Measurements from ENCODE around the gene COL27A1.
A peak's percentile ranks its signal among the peaks of the same experiment; 100 is the strongest.
"Not testable (repeated sequence)": the region's sequence is repeated elsewhere in the genome, so short reads cannot be mapped to it uniquely, and the experiment has no call there.

Gene COL27A1

DNA sequence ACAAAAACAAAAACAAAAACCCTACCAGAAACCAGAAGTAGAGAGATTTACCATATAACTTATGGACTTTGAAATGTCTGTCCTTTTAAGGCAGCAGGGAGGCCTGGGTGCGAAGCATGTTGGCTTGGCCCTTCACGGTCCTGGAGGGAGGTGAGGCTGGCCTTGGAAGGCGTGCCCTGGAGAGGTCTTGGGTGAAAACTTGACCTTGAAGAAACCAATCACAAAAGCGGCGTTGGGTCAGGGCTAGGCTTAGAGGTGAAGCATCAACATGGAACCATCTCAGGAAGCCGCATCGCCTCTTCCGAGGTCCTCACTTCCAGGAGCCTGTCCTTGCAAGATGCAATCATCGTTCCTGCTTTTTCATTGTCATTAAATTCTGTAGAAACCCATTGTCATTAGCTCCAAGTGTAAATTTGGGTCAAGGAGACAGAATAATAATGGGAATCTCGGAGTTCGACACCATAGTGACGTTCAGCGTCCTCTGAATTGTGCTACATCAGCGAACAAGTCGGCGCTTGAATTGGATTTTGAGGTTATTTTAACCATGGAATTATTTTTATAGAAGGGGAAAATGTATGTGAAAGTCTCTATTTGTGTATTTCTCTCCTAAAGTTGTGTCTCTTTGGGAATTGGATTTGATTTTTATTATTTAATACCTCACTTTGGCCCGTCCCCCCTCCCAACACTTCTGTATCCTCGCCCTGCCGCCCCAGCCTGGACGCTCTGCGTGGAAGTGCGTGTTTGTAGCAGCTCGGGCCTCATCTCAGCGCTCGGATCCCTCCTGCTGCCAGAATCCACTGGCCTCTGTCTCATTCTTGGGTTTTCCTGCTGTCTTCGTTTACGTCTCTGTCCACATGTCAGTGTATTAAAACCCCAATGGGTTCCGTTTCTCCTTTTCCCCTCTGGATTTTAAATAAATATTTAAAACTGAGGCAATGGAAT lies 156.5 kb downstream of the COL27A1 start:
- DNase-seq, result no peak

- DNase-seq, result no peak
These were observed 157.2 kb downstream of the COL27A1 start for GRCh38 chr9:114312513-114312875.

DNA sequence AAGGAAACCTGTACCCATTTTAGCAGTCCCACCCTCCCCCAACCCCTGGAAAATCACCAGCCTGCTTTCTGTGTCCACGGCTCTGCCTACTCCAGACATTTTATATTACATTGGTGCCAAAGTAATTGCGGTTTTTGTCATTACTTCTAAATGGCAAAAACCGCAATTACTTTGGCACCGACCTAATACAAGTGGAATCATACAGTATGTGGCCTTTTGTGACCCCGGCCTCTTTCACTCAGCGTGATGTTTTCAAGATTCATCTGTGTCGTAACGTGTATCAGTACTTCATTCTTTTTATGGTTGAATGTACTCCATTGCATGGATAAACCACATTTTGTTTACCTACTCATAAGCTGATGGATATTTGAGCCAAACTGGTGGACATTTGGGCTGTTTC lies 157.8 kb downstream of the COL27A1 start:
- DNase-seq, result no peak

GRCh38 chr9:114314256-114314867 lies 159.0 kb downstream of the COL27A1 start:
- no peak for DNase-seq

GRCh38 chr9:114314881-114315722 lies 159.8 kb downstream of the COL27A1 start:
- DNase-seq, result peak; percentile 36

GRCh38 chr9:114315723-114316363 lies 160.5 kb downstream of the COL27A1 start:
- DNase-seq, result peak; percentile 90

DNA sequence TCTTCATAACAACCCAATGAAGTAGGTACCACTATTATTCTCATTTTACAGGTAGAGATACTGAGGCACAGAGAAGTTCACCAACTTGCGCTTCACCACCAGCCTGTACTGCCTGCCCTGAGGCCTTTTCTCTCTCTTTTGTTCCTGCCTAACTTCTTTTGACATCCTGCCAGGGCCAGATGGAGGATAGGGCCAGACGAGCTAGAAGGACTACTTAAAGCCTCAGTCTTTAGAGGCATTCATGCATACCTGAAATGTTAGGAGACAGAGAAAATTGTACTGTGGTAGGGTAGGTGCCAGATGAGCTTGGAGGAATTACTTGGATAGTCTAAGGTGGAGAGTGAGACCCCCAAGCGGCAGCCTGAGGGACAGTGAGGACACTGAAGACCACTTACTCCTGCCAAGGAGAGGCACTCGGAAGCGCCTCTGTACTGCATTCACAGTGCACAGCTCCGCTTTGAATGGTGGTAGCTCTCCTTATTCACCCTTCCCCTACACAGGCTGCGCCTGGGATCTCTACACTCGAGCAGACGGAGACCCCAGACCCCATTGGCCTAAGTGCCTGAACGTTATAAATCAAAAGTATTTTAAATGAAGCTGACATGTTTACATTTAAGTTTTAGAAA lies 161.4 kb downstream of the COL27A1 start:
- DNase-seq, result no peak

DNA sequence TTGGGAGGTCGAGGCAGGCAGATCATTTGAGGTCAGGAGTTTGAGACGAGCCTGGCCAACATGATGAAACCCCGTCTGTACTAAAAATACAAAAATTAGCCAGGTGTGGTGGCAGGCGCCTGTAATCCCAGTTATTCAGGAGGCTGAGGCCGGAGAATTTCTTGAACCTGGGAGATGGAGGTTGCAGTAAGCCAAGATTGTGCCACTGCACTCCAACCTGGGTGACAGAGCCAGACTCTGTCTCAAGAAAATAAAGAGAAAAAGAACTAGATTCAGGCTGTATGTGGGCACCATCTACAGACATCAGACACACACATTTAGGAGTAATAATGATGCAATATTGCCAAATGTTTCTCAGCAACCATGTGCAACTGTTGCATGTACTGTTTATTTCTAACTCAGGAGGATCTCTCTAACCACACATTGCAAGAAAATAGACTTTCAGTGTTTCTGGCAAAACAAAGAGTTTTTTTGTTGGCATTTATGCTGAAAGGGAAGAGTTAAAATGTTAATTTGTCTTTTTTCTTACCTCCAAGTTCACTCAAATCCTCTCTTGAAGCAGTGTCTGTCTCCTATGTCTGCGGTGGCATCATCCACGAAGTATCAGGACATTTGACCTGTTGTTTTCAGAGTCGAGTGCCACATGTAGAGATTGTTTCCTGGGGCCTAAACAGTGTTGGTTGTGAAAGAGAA lies 162.5 kb downstream of the COL27A1 start:
- peak; percentile 86 for DNase-seq

- no peak for DNase-seq
These were observed 163.1 kb downstream of the COL27A1 start for GRCh38 chr9:114318416-114318815.

- no peak for DNase-seq
These were observed 163.8 kb downstream of the COL27A1 start for GRCh38 chr9:114319147-114319546.

GRCh38 chr9:114320710-114321109 lies 165.4 kb downstream of the COL27A1 start:
- not testable (repeated sequence) for DNase-seq

DNA sequence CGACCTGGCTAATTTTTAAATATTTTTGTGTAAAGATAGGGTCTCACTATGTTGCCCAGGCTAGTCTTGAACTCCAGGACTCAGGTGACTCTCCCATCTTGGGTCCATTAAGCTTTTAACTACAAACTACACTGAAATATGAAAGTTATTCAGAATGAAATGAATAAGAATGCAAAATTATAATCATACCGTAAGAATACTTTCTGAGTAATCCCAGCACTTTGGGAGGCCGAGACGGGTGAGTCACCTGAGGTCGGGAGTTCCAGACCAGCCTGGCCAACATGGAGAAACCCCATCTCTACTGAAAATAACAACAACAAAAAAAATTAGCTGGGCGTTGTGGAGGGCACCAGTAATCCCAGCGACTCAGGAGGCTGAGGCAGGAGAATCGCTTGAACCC lies 166.4 kb downstream of the COL27A1 start:
- DNase-seq, result no peak

- DNase-seq, result not testable (repeated sequence)
These were observed 167.0 kb downstream of the COL27A1 start for GRCh38 chr9:114322160-114322818.

DNA sequence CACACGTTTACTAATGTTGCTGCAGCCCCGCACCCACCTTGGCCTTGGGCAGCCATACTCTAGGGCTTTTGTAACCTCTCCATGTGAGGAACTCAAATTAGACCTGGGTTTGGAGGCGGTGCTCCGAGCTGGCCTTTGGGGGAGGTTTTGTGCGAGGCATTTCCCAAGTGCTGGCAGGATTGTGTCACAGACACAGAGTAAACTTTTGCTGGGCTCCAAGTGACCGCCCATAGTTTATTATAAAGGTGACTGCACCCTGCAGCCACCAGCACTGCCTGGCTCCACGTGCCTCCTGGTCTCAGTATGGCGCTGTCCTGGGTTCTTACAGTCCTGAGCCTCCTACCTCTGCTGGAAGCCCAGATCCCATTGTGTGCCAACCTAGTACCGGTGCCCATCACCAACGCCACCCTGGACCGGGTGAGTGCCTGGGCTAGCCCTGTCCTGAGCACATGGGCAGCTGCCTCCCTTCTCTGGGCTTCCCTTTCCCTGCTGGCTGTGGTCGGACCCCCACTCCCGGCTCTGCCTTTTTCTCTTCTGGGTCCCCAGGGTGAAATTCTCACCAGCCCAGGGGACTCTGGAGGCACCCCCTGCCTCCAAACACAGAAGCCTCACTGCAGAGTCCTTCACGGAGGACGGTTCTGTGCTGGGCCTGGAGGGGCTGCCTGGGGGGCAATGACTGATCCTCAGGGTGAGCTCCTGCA lies 167.6 kb downstream of the COL27A1 start, which contains the start of gene ORM1:
Gene ORM1 (plus strand): TSS at position 268 of the 701 bp plus-strand sequence. CDS start 36 bp downstream, at position 304.
- not testable (repeated sequence) for DNase-seq

GRCh38 chr9:114323849-114324248 lies 168.5 kb downstream of the COL27A1 start:
- DNase-seq, result not testable (repeated sequence)

DNA sequence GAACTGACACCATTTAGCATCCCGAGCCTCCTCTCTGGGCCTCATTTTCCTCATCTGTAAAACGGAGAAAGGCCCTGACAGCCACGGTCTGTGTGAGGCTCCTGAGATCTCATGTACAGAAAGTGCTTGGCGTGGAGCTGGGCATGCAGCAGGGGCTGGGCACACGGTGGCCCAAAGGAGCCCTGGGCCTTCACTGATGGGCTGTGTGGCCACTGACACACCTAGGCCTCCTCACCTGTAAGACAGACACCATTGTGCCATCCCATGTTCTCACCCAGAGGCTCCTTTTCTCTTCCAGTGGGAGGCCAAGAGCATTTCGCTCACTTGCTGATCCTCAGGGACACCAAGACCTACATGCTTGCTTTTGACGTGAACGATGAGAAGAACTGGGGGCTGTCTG lies 169.2 kb downstream of the COL27A1 start:
- DNase-seq, result no peak

GRCh38 chr9:114324965-114325364 lies 169.6 kb downstream of the COL27A1 start:
- not testable (repeated sequence) for DNase-seq

GRCh38 chr9:114325684-114326254 lies 170.4 kb downstream of the COL27A1 start:
- DNase-seq, result not testable (repeated sequence)

DNA sequence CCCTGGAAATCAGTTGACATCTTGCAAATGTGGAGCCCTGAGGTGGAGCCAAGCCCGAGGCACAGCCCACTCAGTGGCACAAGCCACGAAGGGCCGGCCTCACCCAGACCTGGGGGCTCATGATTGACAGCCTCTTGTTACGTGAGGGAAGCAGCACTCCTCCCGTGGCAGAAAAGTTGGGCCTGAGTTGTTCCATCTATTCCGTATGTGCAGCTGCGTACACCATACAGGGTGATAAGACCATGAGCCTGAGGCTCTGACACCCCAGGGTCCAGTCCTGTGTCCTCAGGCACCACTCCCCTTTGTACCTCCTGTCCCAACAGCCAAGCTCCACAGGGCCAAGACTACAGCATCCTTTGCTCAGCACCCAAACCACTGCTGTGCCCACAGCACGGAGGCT lies 172.4 kb downstream of the COL27A1 start:
- DNase-seq, result no peak

DNA sequence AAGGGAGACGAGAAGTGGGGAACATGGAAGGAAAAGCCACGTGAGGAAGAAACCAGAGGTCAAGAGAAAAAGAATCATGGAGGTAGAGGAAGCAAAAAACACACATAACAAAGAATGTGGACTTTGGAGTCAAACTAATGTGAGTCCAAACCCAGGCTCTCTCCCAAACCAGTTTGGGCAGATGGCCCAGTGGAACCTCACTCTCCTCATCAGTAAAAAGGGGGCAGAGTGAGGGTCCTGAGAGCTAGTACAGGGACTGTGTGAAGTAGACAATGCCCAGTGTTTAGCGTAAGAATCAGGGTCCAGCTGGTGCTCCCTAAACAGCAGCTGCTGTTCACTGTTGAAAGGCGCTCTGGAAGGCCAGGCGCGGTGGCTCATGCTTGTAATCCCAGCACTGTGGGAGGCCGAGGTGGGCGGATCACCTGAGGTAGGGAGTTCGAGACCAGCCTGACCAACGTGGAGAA lies 173.1 kb downstream of the COL27A1 start:
- DNase-seq, result not testable (repeated sequence)
